ENCODE measurements around the gene ADPRS. TPM values are rescaled to one million over a fixed set of nuclear protein-coding genes. Genes with fewer than 3 reads are reported as not detected.
A peak's percentile ranks its signal among the peaks of the same experiment; 100 is the strongest.

The ADPRS gene
- total and polyA plus RNA-seq, 9 of the 15 experiments (the other 6 are each of a cell fraction or from before 2014, with no cell fraction given) = 5.9 to 40.0 (median 27.4) TPM

DNA sequence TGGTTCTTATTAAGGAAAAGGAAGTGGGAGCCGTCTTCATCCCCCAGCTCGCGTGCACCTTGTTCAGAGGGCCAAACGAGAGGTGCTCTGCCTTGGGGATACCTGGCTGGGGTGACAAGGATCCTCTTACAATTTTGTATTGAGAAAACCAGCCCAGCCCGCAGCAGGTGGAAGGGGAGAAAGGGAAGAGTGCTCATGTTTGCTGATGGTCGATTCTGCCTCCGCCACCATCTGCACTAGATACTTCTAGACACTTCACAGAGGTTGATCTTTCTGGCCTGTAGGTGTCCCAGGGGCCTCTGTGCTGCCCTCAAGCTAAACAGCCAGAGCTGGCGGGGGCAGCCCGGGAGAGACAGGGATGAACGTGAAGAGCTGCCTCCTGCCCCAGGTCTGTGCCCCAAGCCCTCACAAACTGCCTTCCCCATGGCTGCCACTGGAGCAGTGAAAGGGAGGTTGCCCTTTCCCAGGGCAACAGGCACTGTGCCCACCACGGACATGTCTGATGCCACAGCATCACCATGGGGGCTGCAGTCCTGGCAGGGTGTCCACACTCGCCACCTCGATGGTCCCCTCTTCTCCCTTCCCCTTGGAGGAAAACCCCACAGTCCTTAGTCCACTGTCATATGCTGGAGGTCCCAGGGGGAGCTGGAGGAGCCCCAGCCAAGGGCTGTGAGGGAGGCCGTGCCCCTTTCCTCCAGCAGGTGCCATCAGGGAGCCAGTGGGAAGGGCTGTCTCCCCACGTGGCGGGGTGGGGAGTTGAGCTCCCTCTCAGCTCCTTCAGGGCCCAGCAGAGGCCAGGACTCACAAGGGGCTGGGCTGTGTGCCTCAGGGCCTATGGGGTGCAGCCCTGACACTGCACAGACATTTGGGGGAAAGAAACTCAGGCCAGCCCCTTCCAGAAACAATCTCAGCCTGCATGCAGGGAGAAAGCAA is 8.1 kb downstream of the ADPRS start (continued):
- TF ChIP-seq, protein P1, sequence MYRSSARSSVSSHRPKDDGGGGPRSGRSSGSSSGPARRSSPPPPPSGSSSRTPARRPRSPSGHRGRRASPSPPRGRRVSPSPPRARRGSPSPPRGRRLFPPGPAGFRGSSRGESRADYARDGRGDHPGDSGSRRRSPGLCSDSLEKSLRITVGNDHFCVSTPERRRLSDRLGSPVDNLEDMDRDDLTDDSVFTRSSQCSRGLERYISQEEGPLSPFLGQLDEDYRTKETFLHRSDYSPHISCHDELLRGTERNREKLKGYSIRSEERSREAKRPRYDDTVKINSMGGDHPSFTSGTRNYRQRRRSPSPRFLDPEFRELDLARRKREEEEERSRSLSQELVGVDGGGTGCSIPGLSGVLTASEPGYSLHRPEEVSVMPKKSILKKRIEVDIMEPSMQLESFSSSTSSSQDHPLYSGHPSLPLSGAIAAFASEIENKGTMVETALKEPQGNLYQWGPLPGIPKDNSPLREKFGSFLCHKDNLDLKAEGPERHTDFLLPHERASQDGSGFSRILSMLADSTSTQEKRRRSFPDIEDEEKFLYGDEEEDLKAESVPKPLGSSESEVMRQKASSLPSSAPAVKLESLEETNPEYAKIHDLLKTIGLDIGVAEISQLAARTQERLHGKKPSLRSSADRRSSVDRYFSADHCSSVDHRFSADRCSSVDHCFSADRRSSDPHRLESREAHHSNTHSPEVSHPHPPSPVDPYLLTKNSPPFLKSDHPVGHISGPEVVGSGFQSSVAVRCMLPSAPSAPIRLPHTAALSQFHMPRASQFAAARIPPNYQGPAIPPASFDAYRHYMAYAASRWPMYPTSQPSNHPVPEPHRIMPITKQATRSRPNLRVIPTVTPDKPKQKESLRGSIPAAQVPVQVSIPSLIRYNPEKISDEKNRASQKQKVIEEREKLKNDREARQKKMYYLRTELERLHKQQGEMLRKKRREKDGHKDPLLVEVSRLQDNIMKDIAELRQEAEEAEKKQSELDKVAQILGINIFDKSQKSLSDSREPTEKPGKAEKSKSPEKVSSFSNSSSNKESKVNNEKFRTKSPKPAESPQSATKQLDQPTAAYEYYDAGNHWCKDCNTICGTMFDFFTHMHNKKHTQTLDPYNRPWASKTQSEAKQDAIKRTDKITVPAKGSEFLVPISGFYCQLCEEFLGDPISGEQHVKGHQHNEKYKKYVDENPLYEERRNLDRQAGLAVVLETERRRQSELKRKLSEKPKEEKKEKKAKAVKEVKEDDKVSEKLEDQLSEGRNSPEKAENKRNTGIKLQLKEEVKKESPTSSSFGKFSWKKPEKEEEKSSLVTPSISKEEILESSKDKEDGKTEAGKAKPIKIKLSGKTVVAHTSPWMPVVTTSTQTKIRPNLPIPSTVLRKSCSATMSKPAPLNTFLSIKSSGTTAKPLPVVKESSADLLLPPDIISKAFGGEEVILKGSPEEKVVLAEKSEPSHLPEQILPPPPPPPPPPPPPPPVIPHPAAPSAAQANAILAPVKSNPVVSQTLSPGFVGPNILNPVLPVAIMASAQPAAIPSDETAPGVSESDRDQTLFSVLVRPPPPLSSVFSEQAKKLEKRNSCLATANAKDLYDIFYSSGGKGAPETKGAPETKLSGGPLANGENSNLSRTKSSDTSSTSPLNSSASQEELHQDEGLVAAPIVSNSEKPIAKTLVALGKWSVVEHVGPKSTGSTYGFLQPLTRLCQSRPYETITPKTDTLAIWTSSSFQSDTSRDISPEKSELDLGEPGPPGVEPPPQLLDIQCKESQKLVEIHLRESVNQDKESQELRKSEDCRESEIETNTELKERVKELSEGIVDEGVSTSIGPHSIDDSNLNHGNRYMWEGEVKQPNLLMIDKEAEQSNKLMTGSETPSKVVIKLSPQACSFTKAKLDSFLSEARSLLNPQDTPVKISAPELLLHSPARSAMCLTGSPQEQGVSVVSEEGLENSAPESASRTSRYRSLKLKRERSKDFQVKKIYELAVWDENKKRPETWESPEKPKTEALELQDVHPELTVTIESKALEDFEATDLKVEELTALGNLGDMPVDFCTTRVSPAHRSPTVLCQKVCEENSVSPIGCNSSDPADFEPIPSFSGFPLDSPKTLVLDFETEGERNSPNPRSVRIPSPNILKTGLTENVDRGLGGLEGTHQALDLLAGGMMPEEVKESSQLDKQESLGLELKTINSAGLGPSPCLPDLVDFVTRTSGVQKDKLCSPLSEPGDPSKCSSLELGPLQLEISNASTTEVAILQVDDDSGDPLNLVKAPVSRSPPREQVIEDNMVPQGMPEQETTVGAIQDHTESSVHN (IDR thresholded peaks at IDR 0.05; ENCODE audit: borderline replicate concordance in 1 of 2, low read depth in 1 of 2) = no peak
- TF ChIP-seq ZBTB7A (IDR thresholded peaks at IDR 0.05; ENCODE audit: borderline replicate concordance, control insufficient read depth, low read depth, low read length) (no peak), FUS (optimal IDR thresholded peaks at IDR 0.05; ENCODE audit: low read depth, low read length) (no peak), LARP7 (IDR thresholded peaks at IDR 0.05) (no peak), FOXJ2 (tag; IDR thresholded peaks at IDR 0.05) (no peak), ZNF766 (CRISPR knock-in tag; conservative IDR thresholded peaks at IDR 0.05) (no peak), ZNF224 (CRISPR knock-in tag; IDR thresholded peaks at IDR 0.05) (no peak), ATF7 (IDR thresholded peaks at IDR 0.05) (no peak), ZNF561 (CRISPR knock-in tag; conservative IDR thresholded peaks at IDR 0.05) (no peak)
- TF ChIP-seq, protein P2, sequence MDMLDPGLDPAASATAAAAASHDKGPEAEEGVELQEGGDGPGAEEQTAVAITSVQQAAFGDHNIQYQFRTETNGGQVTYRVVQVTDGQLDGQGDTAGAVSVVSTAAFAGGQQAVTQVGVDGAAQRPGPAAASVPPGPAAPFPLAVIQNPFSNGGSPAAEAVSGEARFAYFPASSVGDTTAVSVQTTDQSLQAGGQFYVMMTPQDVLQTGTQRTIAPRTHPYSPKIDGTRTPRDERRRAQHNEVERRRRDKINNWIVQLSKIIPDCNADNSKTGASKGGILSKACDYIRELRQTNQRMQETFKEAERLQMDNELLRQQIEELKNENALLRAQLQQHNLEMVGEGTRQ (CRISPR knock-in tag; IDR thresholded peaks at IDR 0.05) = peak; percentile 9; the same call in 1 of the 2 replicates
- TF ChIP-seq, protein P3, sequence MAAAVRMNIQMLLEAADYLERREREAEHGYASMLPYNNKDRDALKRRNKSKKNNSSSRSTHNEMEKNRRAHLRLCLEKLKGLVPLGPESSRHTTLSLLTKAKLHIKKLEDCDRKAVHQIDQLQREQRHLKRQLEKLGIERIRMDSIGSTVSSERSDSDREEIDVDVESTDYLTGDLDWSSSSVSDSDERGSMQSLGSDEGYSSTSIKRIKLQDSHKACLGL (CRISPR knock-in tag; IDR thresholded peaks at IDR 0.05; ENCODE audit: borderline replicate concordance, poor library complexity, severe bottlenecking) = no peak
